ENCODE results near the gene SCNN1G.
"Not testable (repeated sequence)": the region's sequence is repeated elsewhere in the genome, so short reads cannot be mapped to it uniquely, and the experiment has no call there.

The SCNN1G gene

DNA sequence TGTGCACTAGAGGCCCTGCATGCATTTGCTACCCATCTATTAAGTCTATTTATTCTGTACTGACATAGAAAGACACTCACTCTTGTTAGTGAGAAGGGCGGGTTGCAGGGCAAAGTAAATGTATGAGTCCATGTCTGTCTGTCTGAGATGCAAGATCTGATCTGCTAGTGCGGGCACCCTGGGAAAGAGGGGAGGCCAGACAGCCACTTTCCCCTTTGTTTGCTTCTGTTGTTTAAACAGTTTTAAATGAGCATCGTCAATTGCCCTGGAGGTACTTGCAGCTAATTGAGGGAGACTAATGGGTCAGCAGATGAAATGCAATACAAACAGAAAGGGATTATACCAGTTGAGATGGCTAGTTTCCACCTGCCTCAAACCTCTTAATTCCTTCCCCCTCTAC lies 24.9 kb downstream of the SCNN1G start:
- DNase-seq = no peak

GRCh38 chr16:23209606-23210005 lies 27.1 kb downstream of the SCNN1G start:
- DNase-seq = no peak

DNA sequence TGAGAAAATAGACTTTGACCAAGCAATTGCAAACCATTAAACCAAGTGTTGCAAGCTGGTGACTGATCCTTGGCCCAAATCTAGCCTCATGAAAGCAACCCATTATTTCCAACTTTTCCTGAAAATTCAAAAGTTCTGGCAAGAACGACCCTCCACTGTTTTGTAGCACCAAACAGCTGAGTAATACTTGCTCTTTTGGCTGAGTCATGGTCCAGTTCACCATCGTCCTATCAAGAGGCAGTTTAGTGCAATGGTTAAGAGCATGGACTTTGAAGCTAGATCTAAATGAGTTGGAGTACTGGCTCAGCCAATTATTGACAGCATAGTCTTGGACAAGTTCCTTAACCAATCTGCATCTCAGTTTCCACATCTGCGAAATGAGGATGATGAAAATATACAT lies 31.3 kb downstream of the SCNN1G start:
- no peak for DNase-seq

DNA sequence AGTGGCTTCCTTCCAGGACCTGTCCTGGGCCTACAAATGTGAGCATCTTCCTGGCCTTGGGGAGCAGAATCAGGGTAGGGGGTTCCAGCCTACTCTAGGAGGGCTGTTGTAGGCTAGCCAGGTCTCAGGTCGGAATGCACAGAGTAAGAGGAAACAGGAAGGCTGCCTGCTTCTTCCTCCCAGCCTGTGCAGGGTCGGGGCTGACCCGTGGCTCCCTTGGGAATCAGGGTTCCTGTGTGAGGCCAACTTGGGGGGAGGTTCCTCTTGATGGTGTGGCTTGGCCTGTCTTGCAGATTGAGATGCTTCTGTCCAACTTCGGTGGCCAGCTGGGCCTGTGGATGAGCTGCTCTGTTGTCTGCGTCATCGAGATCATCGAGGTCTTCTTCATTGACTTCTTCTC lies 32.3 kb downstream of the SCNN1G start:
- no peak for DNase-seq

DNA sequence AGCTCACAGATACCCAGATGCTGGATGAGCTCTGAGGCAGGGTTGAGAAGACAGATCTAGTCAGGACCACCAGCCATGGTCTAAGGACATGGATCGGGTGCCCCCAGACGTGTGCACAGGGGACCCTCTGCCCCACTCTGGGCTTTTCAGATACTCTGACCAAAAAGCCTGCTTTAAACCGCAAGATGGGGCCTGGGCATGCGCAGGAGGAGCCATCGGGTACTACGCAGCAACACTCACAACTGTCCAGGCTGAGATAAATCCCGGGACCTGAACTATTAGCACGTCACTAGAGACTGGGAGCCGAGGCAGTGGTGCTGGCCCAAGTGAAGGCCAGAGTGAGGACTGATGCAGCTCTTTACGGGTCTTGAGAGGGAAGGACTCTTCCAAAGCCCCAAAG lies 32.9 kb downstream of the SCNN1G start:
- DNase-seq = no peak

GRCh38 chr16:23216658-23217246 lies 34.2 kb downstream of the SCNN1G start:
- no peak for DNase-seq

- DNase-seq = no peak
Measured at GRCh38 chr16:23217646-23218045, 35.1 kb downstream of the SCNN1G start.

GRCh38 chr16:23222929-23223328 lies 40.4 kb downstream of the SCNN1G start:
- no peak for DNase-seq

- no peak for DNase-seq
Measured at GRCh38 chr16:23223368-23223767, 40.8 kb downstream of the SCNN1G start.

GRCh38 chr16:23225109-23225508 lies 42.6 kb downstream of the SCNN1G start:
- no peak for DNase-seq

DNA sequence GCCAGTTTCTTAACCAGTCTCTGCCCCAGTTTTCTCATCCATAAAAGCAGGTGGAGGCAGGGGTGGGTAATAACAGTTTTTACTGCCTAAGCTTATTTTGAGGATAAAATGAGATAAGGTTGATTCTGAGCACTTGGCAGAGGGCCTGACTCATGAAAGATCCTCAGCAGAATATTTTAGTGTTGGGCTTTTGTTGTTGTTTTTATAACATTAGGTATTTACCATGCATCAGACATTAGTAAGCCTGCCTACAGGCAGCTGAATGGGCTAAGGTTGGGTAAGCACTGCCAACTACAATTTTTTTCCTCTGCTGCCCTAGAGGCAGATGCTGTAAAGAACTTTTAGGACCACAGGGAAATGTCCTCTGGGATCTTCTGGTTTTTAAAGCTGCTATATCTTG lies 43.1 kb downstream of the SCNN1G start:
- no peak for DNase-seq

DNA sequence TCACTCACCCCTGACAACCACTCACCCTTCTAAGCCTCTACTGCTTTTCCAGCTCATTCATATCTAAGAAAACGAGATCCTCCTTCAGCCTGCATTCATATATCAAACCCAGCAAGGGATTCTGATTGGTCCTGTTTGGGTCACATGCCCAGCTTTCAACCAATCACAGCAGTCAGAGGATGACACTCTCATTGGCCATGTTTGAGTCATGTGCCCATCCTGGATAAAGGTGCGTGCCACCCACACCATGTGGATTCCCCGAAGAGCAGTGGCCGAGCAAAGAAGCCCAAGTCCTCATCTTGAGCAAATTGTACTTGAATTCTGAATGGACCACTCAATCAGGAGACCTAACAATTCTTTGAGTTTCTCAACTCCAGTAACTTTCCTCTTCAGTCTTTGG lies 45.0 kb downstream of the SCNN1G start:
- no peak for DNase-seq

DNA sequence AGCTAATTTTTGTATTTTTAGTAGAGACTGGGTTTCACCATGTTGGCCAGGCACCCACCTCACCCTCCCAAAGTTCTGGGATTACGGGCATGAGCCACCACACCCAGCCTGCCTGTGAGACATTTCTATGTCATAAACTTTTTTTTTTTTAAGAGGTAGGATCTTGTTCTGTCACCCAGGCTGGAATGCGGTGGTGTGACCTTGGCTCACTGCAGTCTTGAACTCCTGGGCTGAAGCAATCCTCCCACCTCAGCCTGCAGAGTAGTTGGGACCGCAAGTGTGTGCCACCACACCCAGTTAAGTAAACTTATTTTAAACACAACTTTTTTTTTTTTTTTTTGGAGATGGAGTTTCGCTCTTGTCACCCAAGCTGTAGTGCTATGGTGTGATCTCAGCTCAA lies 47.2 kb downstream of the SCNN1G start:
- DNase-seq = no peak

DNA sequence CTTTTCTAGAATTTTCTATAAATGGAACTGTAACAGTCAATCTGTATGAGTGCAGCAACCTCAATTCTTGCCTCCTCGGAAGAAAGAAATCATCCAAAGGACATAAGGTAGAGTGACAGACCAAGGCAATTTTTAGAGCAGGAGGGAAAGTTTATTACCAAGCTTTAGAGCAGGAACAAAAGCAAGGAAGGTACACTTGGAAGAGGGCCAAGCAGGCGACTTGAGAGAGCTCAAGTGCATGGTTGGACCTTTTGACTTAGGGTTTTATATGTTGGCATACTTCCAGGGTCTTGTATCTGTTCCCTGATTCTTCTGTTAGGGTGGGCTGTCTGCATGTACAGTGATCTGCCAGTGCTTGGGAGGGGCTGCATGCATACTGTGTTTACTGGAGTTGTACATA lies 50.3 kb downstream of the SCNN1G start:
- DNase-seq = no peak

GRCh38 chr16:23235176-23235575 lies 52.6 kb downstream of the SCNN1G start:
- DNase-seq = no peak

GRCh38 chr16:23236983-23237382 lies 54.4 kb downstream of the SCNN1G start:
- no peak for DNase-seq

DNA sequence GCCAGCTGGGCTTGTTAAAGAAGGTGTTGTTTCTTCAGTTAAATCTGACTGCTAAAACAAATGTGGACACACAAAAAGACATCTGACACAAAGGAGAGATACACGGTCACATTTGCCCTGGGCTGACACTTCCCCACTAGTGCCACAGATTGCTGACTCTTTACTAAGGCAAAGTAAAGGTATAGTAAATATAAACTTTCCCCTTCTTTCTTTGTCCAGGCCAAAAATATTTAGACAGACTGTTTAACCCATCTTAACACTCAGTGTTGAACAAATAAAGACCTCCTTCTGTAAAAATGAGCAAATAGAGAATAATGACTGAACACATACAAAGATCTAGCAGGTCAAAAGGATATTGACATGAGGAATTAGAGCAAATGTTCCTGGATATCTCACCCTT lies 58.4 kb downstream of the SCNN1G start:
- DNase-seq = no peak

- no peak for DNase-seq
Measured at GRCh38 chr16:23244122-23244521, 61.6 kb downstream of the SCNN1G start.

DNA sequence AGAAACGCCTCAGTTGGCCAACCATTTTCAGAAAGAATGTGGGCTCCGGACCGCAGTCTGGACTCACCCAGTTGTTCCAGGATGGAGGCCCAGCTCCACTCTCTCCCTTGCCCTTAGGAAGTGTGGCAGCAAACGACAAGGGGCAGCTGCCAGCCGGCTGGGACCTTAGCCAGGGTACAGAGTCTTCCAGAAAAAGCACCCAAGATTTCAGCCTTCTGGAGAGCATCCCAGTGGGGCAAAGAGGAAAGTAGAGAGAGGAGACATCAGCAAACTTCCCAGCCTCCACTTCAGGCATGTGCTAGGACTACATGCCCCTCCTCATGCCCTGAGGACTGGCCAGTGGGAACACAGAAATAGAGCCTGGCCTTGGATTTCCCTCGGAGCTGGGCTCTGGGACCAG lies 62.7 kb downstream of the SCNN1G start:
- DNase-seq = no peak

GRCh38 chr16:23248261-23249194 lies 66.0 kb downstream of the SCNN1G start:
- DNase-seq = no peak

DNA sequence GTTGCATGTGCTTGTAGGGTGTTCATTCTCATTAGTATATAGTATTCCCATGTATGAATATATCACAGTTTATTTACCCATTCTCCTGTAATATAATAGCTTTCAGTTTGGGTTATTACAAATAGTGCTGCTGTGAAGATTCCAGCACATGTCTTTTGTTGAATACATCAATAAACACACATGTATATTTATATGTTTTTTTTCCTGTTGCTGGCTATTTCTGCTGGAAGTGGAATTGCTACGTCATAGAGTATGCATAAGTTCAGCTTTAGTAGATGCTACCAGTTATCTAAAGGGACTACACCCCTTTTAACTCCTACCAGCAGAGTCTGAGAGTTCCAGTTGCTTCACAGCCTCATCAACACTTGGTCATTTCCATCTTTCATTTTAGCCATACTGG lies 67.3 kb downstream of the SCNN1G start:
- no peak for DNase-seq

DNA sequence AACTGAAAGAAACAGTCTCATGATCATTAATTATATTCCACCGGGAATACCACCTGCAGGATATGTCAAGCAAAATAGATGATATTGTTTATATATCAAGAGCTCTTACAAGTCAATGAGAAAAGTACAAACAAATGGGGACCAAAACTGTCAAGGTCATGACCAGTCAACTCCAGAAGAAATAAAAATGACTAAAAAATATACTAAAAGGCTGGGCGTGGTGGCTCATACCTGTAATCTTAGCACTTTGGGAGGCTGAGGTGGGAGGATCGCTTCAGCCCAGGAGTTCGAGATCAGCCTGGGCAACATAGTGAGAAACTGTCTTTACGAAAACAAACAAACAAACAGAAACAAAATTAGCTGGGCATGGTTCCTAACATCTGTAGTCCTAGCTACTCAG lies 69.8 kb downstream of the SCNN1G start:
- no peak for DNase-seq

- DNase-seq = not testable (repeated sequence)
Measured at GRCh38 chr16:23253650-23254049, 71.1 kb downstream of the SCNN1G start.

GRCh38 chr16:23254338-23254737 lies 71.8 kb downstream of the SCNN1G start:
- no peak for DNase-seq

DNA sequence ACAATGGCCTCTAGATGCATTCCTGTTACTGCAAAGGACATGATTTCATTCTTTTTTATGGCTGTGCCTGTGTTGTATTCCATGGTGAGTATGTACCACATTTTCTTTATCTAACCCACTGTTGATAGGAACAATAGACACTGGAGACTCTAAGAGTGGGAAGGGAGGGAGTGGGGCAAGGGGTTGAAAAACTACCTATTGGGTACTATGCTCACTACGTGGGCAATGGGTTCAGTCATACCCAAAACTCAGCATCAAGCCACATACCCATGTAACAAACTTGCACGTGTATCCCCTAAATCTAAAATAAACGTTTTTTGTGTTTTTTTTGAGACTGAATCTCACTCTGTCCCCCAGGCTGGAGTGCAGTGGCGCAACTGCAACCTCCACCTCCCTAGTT lies 72.5 kb downstream of the SCNN1G start:
- no peak for DNase-seq

All from CD4-positive, alpha-beta T cell treated with Interleukin-4 for 4 hours (primary cell).